ENCODE measurements around the gene WNK1. TPM values are rescaled to one million over a fixed set of nuclear protein-coding genes. Genes with fewer than 3 reads are reported as not detected.

The WNK1 gene
- total RNA-seq, 1 donor from 2014 or later: 160 TPM

- no peaks in the 10 kb centered on the region for H3K9me3 Mint-ChIP-seq (ENCODE audit: unreplicated experiment)
These were observed 40.7 kb downstream of the WNK1 start for GRCh38 chr12:793037-793436.

GRCh38 chr12:793711-794110 is 41.3 kb downstream of the WNK1 start:
- Mint-ChIP-seq H3K4me1 (ENCODE audit: unreplicated experiment) (peaks cover 42% of the 10 kb centered on the region), H3K27me3 (ENCODE audit: unreplicated experiment) (peaks cover 3% of the 10 kb centered on the region), H3K36me3 (ENCODE audit: low read depth, unreplicated experiment) (no peaks in the 10 kb centered on the region), H3K27ac (ENCODE audit: unreplicated experiment) (no peak overlapping the region), H3K9me3 (ENCODE audit: unreplicated experiment) (no peaks in the 10 kb centered on the region), H3K4me3 (ENCODE audit: unreplicated experiment) (no peak overlapping the region)
- TF ChIP-seq, protein P1, sequence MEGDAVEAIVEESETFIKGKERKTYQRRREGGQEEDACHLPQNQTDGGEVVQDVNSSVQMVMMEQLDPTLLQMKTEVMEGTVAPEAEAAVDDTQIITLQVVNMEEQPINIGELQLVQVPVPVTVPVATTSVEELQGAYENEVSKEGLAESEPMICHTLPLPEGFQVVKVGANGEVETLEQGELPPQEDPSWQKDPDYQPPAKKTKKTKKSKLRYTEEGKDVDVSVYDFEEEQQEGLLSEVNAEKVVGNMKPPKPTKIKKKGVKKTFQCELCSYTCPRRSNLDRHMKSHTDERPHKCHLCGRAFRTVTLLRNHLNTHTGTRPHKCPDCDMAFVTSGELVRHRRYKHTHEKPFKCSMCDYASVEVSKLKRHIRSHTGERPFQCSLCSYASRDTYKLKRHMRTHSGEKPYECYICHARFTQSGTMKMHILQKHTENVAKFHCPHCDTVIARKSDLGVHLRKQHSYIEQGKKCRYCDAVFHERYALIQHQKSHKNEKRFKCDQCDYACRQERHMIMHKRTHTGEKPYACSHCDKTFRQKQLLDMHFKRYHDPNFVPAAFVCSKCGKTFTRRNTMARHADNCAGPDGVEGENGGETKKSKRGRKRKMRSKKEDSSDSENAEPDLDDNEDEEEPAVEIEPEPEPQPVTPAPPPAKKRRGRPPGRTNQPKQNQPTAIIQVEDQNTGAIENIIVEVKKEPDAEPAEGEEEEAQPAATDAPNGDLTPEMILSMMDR (IDR thresholded peaks at IDR 0.05; ENCODE audit: unreplicated experiment): no peak
- DNase-seq (ENCODE audit: low spot score): no peak

More at GRCh38 chr12:793037-793436, 40.7 kb downstream of the WNK1 start:
- no peak for DNase-seq (ENCODE audit: low spot score)
- Mint-ChIP-seq H3K27ac (ENCODE audit: unreplicated experiment) (no peak overlapping the region), H3K4me3 (ENCODE audit: unreplicated experiment) (no peak overlapping the region), H3K36me3 (ENCODE audit: low read depth, unreplicated experiment) (no peaks in the 10 kb centered on the region), H3K4me1 (ENCODE audit: unreplicated experiment) (peaks cover 42% of the 10 kb centered on the region), H3K27me3 (ENCODE audit: unreplicated experiment) (peaks cover 3% of the 10 kb centered on the region)
- TF ChIP-seq, protein P1 (IDR thresholded peaks at IDR 0.05; ENCODE audit: unreplicated experiment): no peak

GRCh38 chr12:795305-795704 is 42.9 kb downstream of the WNK1 start:
- no peak overlapping the region for H3K4me3 Mint-ChIP-seq (ENCODE audit: unreplicated experiment)
- peak overlapping the region; percentile 48 for H3K27ac Mint-ChIP-seq (ENCODE audit: unreplicated experiment)
- H3K27me3 Mint-ChIP-seq (ENCODE audit: unreplicated experiment): peaks cover 2% of the 10 kb centered on the region

GRCh38 chr12:800401-800800 is 48.0 kb downstream of the WNK1 start:
- TF ChIP-seq, protein P1 (IDR thresholded peaks at IDR 0.05; ENCODE audit: unreplicated experiment): no peak
- H3K4me1 Mint-ChIP-seq (ENCODE audit: unreplicated experiment): peaks cover 16% of the 10 kb centered on the region
- no peak for DNase-seq (ENCODE audit: low spot score)
- H3K27me3 Mint-ChIP-seq (ENCODE audit: unreplicated experiment): no peaks in the 10 kb centered on the region
- no peak overlapping the region for H3K4me3 Mint-ChIP-seq (ENCODE audit: unreplicated experiment)
- H3K9me3 Mint-ChIP-seq (ENCODE audit: unreplicated experiment): no peaks in the 10 kb centered on the region
- H3K27ac Mint-ChIP-seq (ENCODE audit: unreplicated experiment): no peak overlapping the region
- H3K36me3 Mint-ChIP-seq (ENCODE audit: low read depth, unreplicated experiment): no peaks in the 10 kb centered on the region

More at GRCh38 chr12:795305-795704, 42.9 kb downstream of the WNK1 start:
- no peaks in the 10 kb centered on the region for H3K36me3 Mint-ChIP-seq (ENCODE audit: low read depth, unreplicated experiment)
- DNase-seq (ENCODE audit: low spot score): no peak
- no peaks in the 10 kb centered on the region for H3K9me3 Mint-ChIP-seq (ENCODE audit: unreplicated experiment)
- TF ChIP-seq, protein P1 (IDR thresholded peaks at IDR 0.05; ENCODE audit: unreplicated experiment): no peak
- H3K4me1 Mint-ChIP-seq (ENCODE audit: unreplicated experiment): peaks cover 34% of the 10 kb centered on the region

- H3K4me3 Mint-ChIP-seq (ENCODE audit: unreplicated experiment): no peak overlapping the region
- no peaks in the 10 kb centered on the region for H3K27me3 Mint-ChIP-seq (ENCODE audit: unreplicated experiment)
- H3K36me3 Mint-ChIP-seq (ENCODE audit: low read depth, unreplicated experiment): no peaks in the 10 kb centered on the region
- H3K4me1 Mint-ChIP-seq (ENCODE audit: unreplicated experiment): peaks cover 5% of the 10 kb centered on the region
- no peak overlapping the region for H3K27ac Mint-ChIP-seq (ENCODE audit: unreplicated experiment)
- DNase-seq (ENCODE audit: low spot score): no peak
- H3K9me3 Mint-ChIP-seq (ENCODE audit: unreplicated experiment): no peaks in the 10 kb centered on the region
- TF ChIP-seq, protein P1 (IDR thresholded peaks at IDR 0.05; ENCODE audit: unreplicated experiment): no peak
These were observed 50.1 kb downstream of the WNK1 start for GRCh38 chr12:802242-803120.

All from endothelial cell (in vitro differentiated cells).